ENCODE results near the gene FOXD4L1. TPM values are rescaled to one million over a fixed set of nuclear protein-coding genes. Genes with fewer than 3 reads are reported as not detected.
"Not testable (repeated sequence)": the region's sequence is repeated elsewhere in the genome, so short reads cannot be mapped to it uniquely, and the experiment has no call there.

The FOXD4L1 gene
- total and polyA plus RNA-seq, 3 experiments from 2014 or later, result 0.15 to 0.18 TPM; not detected in 1

DNA sequence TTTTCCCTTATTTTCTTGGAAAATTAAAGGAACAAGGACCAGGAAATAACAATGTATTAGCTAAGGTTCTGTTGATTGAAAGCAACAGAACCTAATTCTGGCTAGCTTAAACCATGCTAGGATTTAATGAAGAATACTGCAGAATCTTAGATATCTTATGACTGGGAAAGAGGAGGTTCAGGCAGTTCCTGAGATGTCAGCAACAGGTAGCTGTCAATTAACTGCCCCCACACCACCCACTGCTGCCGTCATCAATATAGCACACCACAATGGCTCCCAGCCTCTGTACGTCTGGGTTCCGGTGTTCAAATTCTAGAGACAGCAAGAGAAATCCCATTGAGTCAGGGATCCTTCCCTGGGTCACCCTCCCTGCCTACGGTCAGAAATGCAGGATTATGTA, 34.5 kb downstream of the FOXD4L1 start:
- not testable (repeated sequence) for H3K36me3 Mint-ChIP-seq, H3K4me1 Mint-ChIP-seq

DNA sequence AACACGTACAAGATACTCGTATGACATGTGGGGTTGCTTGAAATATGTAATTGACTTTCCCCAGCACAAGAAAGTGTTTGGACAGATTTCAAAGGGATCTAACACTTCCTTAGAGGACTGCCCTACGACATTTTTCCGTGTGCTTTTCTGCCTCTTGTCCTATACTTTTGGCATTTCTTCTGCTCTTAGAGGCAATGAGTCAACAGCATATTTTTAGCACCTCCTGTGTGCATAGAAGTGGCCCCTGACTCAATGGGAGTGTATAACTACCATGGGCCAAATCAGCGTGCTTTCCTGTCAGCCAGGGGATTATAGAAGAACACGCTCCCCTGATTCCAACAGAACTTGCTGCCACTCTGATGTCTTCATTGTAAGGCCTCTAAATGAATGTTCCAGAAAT, 38.1 kb downstream of the FOXD4L1 start:
- DNase-seq; CTCF ChIA-PET; H3K36me3 ChIP-seq (ENCODE audit: insufficient read depth, low read length); H3K27me3 Mint-ChIP-seq; H3K27ac ChIP-seq (ENCODE audit: low read depth, low read length); H3K4me3 ChIP-seq (ENCODE audit: low read length); H3K27ac Mint-ChIP-seq; H3K9me3 Mint-ChIP-seq; POLR2A ChIA-PET; H3K4me3 Mint-ChIP-seq; H3K4me1 Mint-ChIP-seq; H3K4me1 ChIP-seq (ENCODE audit: insufficient read depth, low read length); H3K9me3 ChIP-seq (ENCODE audit: low read length); H3K27me3 ChIP-seq (ENCODE audit: insufficient read depth, low read length, poor library complexity, severe bottlenecking); H3K36me3 Mint-ChIP-seq: not testable (repeated sequence)

More for the DNA sequence above, 34.5 kb downstream of the FOXD4L1 start:
- H3K27me3 Mint-ChIP-seq; H3K9me3 ChIP-seq (ENCODE audit: low read length); H3K9me3 Mint-ChIP-seq; H3K27me3 ChIP-seq (ENCODE audit: insufficient read depth, low read length, poor library complexity, severe bottlenecking); H3K27ac Mint-ChIP-seq; CTCF ChIA-PET; H3K36me3 ChIP-seq (ENCODE audit: insufficient read depth, low read length); H3K4me3 Mint-ChIP-seq; H3K4me3 ChIP-seq (ENCODE audit: low read length); H3K27ac ChIP-seq (ENCODE audit: low read depth, low read length); POLR2A ChIA-PET; H3K4me1 ChIP-seq (ENCODE audit: insufficient read depth, low read length); DNase-seq: not testable (repeated sequence)

DNA sequence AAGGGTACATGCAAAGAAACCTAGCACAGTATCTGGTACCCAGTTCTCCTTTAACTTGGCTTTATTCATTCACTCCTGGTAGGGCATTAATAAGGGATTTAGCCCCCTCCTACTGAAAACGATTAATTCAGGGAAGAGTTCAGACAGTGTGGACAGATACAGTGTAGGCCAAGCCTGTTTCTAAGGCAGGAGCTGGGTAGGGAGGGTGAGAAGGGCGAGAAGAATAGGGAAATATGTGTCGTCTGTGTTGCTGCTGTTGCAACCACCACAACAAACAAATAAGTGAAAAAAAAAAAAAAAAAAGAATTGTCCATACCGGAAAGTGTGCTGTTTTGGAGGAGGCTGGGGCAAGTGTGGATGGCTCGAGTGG, 42.4 kb downstream of the FOXD4L1 start:
- DNase-seq; H3K27me3 Mint-ChIP-seq; POLR2A ChIA-PET; H3K4me1 Mint-ChIP-seq; H3K4me1 ChIP-seq (ENCODE audit: insufficient read depth, low read length); H3K9me3 ChIP-seq (ENCODE audit: low read length); H3K27me3 ChIP-seq (ENCODE audit: insufficient read depth, low read length, poor library complexity, severe bottlenecking); H3K4me3 ChIP-seq (ENCODE audit: low read length); H3K36me3 Mint-ChIP-seq; H3K9me3 Mint-ChIP-seq; H3K36me3 ChIP-seq (ENCODE audit: insufficient read depth, low read length); H3K27ac ChIP-seq (ENCODE audit: low read depth, low read length); CTCF ChIA-PET: not testable (repeated sequence)
- peak overlapping the region in 2 of 8 donors; percentile 53 to 78 for H3K27ac Mint-ChIP-seq
- H3K4me3 Mint-ChIP-seq, result peak overlapping the region; percentile 48 to 89 (median 75)

DNA sequence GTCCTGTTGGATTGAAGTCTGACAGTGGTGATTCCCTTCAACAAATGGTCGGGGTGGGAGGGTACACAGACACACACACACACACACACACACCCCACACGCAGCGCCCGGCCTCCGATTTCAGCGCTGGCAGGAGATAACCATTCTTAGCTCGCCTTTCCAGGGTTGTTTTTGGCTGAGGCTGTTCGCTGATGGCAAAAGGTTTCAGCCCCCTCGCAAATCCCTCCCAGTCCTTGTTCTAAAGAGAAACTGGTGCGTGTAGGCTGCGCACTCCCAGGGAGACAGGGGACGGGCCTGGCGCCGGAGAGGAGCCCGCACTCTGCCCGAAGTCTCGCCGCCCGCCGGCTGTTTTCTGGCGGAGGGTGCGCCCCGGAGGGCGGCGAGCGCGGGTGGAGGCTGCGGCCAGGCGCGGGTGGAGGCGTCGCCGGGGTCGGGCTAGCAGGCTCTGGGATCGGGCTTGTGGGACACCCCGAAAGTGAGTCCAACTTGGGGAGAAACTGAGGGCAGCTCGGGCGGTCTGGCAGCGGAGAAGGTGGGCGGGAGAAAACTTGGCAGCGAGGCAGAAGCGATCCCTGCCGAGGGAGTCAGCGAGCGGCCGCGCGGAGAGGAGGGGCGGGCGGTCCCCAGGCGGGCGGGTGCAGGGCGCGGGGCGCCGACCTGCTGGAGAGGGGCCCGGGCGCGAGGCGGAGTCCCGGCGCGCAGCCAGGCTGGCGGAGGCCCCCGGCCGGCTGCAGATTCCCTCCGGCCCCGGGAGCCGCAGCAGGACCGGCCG, 42.9 kb downstream of the FOXD4L1 start:
- H3K9me3 Mint-ChIP-seq; H3K4me3 ChIP-seq (ENCODE audit: low read length); H3K27me3 Mint-ChIP-seq; CTCF ChIA-PET; H3K27ac ChIP-seq (ENCODE audit: low read depth, low read length); H3K4me1 ChIP-seq (ENCODE audit: insufficient read depth, low read length); H3K36me3 ChIP-seq (ENCODE audit: insufficient read depth, low read length); H3K36me3 Mint-ChIP-seq; H3K27me3 ChIP-seq (ENCODE audit: insufficient read depth, low read length, poor library complexity, severe bottlenecking); H3K9me3 ChIP-seq (ENCODE audit: low read length); H3K4me1 Mint-ChIP-seq; POLR2A ChIA-PET: not testable (repeated sequence)
- Mint-ChIP-seq H3K27ac (peak overlapping the region in 2 of 8 donors; percentile 53 to 78), H3K4me3 (peak overlapping the region; percentile 48 to 89 (median 75))
- DNase-seq, result peak in 4 of 5 donors; percentile 1 to 54 (median 19)

DNA sequence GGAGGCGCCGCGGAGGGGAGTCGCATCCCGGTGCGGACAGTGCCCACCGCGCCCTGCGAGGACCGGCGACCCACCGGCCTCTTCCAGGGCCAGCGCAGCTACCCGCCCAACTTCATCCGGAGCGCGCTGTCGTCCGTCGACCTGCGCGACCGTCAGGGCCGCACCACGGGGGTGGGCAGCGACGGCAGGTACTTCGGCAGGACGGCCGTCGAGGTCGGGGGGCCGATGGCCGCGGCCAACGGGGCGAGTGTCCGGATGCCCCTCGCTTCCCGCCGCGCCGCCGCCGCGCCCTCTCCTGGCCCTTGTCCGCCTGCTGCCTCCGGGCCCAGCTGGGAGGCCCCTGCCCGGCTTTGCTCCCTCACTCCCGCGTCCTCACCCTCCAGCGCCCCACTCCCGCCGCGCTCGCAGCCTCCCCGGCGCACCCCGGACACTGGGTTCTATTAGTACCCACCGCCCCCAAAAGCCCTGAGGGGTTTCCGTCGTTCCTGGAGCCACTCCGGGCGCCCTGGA, 43.6 kb downstream of the FOXD4L1 start:
- CTCF ChIA-PET; H3K27ac ChIP-seq (ENCODE audit: low read depth, low read length); H3K9me3 ChIP-seq (ENCODE audit: low read length); H3K4me1 Mint-ChIP-seq; H3K36me3 ChIP-seq (ENCODE audit: insufficient read depth, low read length); POLR2A ChIA-PET; H3K36me3 Mint-ChIP-seq; H3K9me3 Mint-ChIP-seq; H3K4me1 ChIP-seq (ENCODE audit: insufficient read depth, low read length); H3K4me3 ChIP-seq (ENCODE audit: low read length); H3K27me3 Mint-ChIP-seq; H3K27me3 ChIP-seq (ENCODE audit: insufficient read depth, low read length, poor library complexity, severe bottlenecking): not testable (repeated sequence)
- peak in 1 of 5 donors; percentile 5 for DNase-seq
- Mint-ChIP-seq H3K4me3 (peak overlapping the region in 5 of 7 donors; percentile 58 to 80 (median 76)), H3K27ac (peak overlapping the region in 1 of 8 donors; percentile 78)

DNA sequence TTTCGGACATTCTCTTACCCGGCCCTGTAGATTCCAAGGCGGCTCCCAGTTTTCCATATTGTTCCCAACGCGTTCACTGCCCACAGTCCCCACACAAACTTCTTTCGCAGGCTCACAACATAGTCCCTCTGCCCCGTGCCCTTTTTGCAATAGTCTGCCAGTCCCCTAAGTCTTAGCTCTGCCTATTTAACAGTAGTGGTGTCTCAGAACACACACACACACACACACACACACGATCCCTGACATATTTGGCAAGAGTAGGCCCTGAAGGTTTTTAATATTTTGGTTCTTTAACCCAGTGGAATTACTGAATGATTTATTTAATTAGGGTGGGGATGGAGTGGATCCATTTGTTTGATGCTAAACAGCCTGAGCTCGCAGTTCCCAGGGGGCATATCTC, 44.1 kb downstream of the FOXD4L1 start:
- CTCF ChIA-PET, H3K36me3 Mint-ChIP-seq: not testable (repeated sequence)

More for the DNA sequence above, 44.1 kb downstream of the FOXD4L1 start:
- H3K36me3 ChIP-seq (ENCODE audit: insufficient read depth, low read length); H3K9me3 ChIP-seq (ENCODE audit: low read length); H3K4me1 Mint-ChIP-seq; H3K9me3 Mint-ChIP-seq; H3K27ac ChIP-seq (ENCODE audit: low read depth, low read length); DNase-seq; H3K27me3 ChIP-seq (ENCODE audit: insufficient read depth, low read length, poor library complexity, severe bottlenecking); H3K27me3 Mint-ChIP-seq; H3K4me1 ChIP-seq (ENCODE audit: insufficient read depth, low read length); POLR2A ChIA-PET; H3K4me3 ChIP-seq (ENCODE audit: low read length): not testable (repeated sequence)
- Mint-ChIP-seq H3K4me3 (peak overlapping the region; percentile 58 to 80 (median 74)), H3K27ac (peak overlapping the region in 2 of 8 donors; percentile 34 to 78)

Other genes starting within 250 kb of the FOXD4L1 start
- gene PAX8, start 219.7 kb upstream of the FOXD4L1 start, total RNA-seq, result 1 to 10 TPM; 2.3 TPM
- 0.97 TPM for gene PAX8, start 219.7 kb upstream of the FOXD4L1 start, polyA plus RNA-seq
- gene ZNG1B, start 61.0 kb upstream of the FOXD4L1 start, total RNA-seq, result 10 to 100 TPM; 34.6 to 40.5 TPM
- gene ZNG1B, start 61.0 kb upstream of the FOXD4L1 start, polyA plus RNA-seq, result 28.8 TPM
- 10 to 100 TPM; 14.7 to 15.9 TPM for gene RABL2A, start 128.6 kb downstream of the FOXD4L1 start, total RNA-seq
- 13.6 TPM for gene RABL2A, start 128.6 kb downstream of the FOXD4L1 start, polyA plus RNA-seq

All from CD8-positive, alpha-beta memory T cell (primary cell).